Measurements from ENCODE around the gene SNX32.

- no peak for TF ChIP-seq CTCF (IDR thresholded peaks at IDR 0.05)
- TF ChIP-seq ZFX (IDR thresholded peaks at IDR 0.05; ENCODE audit: borderline replicate concordance) = no peak
These were observed 52.2 kb downstream of the SNX32 start for GRCh38 chr11:65885808-65886536.
